Breast epithelium (tissue), 4 donors: ENCODE data around the gene ZBTB45. TPM values are rescaled to one million over a fixed set of nuclear protein-coding genes. Genes with fewer than 3 reads are reported as not detected.

Experiments used
- DNase-seq, 2 donors: peaks; one replicate each; pipeline ENCODE4 v3.0.0-alpha.2; 2019; ENCODE audit warnings: low spot score in 2 of 2
- H3K27ac ChIP-seq, 2 donors: fragments of 200-600 bp; sonication (generic) in 1 of 2; one replicate each; pipeline ENCODE4 v1.5.1; 2016 to 2019; ENCODE audit warnings: mild to moderate bottlenecking in 1 of 2
- H3K27me3 ChIP-seq, 2 donors: fragments of 200-600 bp; sonication (generic) in 1 of 2; one replicate each; pipeline versions ENCODE4 v1.5.1 to v1.6.0; 2017 to 2019; ENCODE audit warnings: control low read depth in 1 of 2, mild to moderate bottlenecking in 1 of 2
- H3K36me3 ChIP-seq: fragments of 200-600 bp; one replicate; pipeline ENCODE4 v1.5.1; 2019
- H3K4me1 ChIP-seq, 2 donors: fragments of 200-600 bp; sonication (generic); one replicate each; pipeline ENCODE4 v1.5.1; 2016 to 2019; ENCODE audit warnings: control low read depth in 1 of 2
- H3K4me3 ChIP-seq, 3 donors: fragments of 200-600 bp; sonication (generic); 1 replicate in 2 of 3; 2 replicates in 1 of 3; pipeline ENCODE4 v1.5.1; 2016 to 2019; ENCODE audit warnings: mild to moderate bottlenecking in 3 of 3, moderate library complexity in 2 of 3
- H3K9me3 ChIP-seq, 2 donors: fragments of 200-600 bp; sonication (generic) in 1 of 2; one replicate each; pipeline ENCODE4 v1.5.1; 2016 to 2019; ENCODE audit warnings: control low read depth in 1 of 2
- CTCF ChIP-seq, 3 donors: fragments of 450-650 bp; IDR thresholded peaks; one replicate each; pipeline ENCODE4 v1.5.1; 2016 to 2017; ENCODE audit warnings: antibody characterized with exemption in 3 of 3, mild to moderate bottlenecking in 3 of 3, moderate library complexity in 3 of 3
- POLR2A ChIP-seq: fragments of 450-650 bp; IDR thresholded peaks from one replicate; pipeline ENCODE4 v1.6.1; 2016; ENCODE audit warnings: antibody characterized with exemption, mild to moderate bottlenecking, moderate library complexity
- POLR2AphosphoS5 ChIP-seq, 3 donors: sonication (generic); formaldehyde crosslinking; IDR thresholded peaks; one replicate each; pipeline ENCODE4 v1.6.1; 2017; ENCODE audit warnings: antibody characterized with exemption in 3 of 3
- intact Hi-C: fragments of 100-400 bp; cut with DNase I; formaldehyde crosslinking; loops from one replicate; pipeline ENCODE4 v1.15.1; 2023; ENCODE audit warnings: low total_unique reads
- total RNA-seq, 3 donors: library from RNA; depleted of rRNA; stranded (reverse); fragments of >200 nt; gene quantifications; one replicate each; pipeline ENCODE4 v1.1.0, GENCODE V29; 2016

The ZBTB45 gene
- total RNA-seq, 3 donors from 2014 or later: 8.2 to 9.2 (median 8.6) TPM

- Histone ChIP-seq H3K27me3 (no peaks in the 10 kb centered on the region), H3K36me3 (no peaks in the 10 kb centered on the region), H3K4me1 (peaks cover 18 to 28% of the 10 kb centered on the region in 2 donors), H3K9me3 (no peaks in the 10 kb centered on the region), H3K27ac (peak overlapping the region; percentile 99 to 100), H3K4me3 (peak overlapping the region; percentile 83 to 90 (median 88))
- TF ChIP-seq POLR2AphosphoS5 (IDR thresholded peaks at IDR 0.05) (no peak), POLR2A (no peak), CTCF (IDR thresholded peaks at IDR 0.05) (no peak)
- intact Hi-C loops: no loop called here
- no peak for DNase-seq
Observed at GRCh38 chr19:58557221-58558065, 37.8 kb upstream of the ZBTB45 start.

- Histone ChIP-seq H3K27me3 (no peaks in the 10 kb centered on the region), H3K4me1 (peaks cover 11 to 25% of the 10 kb centered on the region in 2 donors), H3K9me3 (no peaks in the 10 kb centered on the region), H3K4me3 (peak overlapping the region; percentile 83 to 90 (median 88)), H3K27ac (peak overlapping the region; percentile 99 to 100), H3K36me3 (no peaks in the 10 kb centered on the region)
- intact Hi-C loops: no loop called here
- DNase-seq: no peak
- TF ChIP-seq POLR2A (no peak), CTCF (IDR thresholded peaks at IDR 0.05) (no peak), POLR2AphosphoS5 (IDR thresholded peaks at IDR 0.05) (no peak)
Observed at GRCh38 chr19:58556622-58557220, 37.1 kb upstream of the ZBTB45 start.

- intact Hi-C loops: no loop called here
- no peaks in the 10 kb centered on the region for H3K9me3 ChIP-seq
- no peaks in the 10 kb centered on the region for H3K36me3 ChIP-seq
- peak overlapping the region in 1 of 3 donors; percentile 90 for H3K4me3 ChIP-seq
- DNase-seq: no peak
- no peaks in the 10 kb centered on the region for H3K27me3 ChIP-seq
- H3K27ac ChIP-seq: peak overlapping the region; percentile 99 to 100
- peaks cover 10 to 25% of the 10 kb centered on the region in 2 donors for H3K4me1 ChIP-seq
- TF ChIP-seq POLR2AphosphoS5 (IDR thresholded peaks at IDR 0.05) (no peak), POLR2A (no peak), CTCF (IDR thresholded peaks at IDR 0.05) (no peak)
Observed at GRCh38 chr19:58555920-58556621, 36.5 kb upstream of the ZBTB45 start.

GRCh38 chr19:58555369-58555885 lies 35.8 kb upstream of the ZBTB45 start:
- TF ChIP-seq POLR2AphosphoS5 (IDR thresholded peaks at IDR 0.05) (no peak), CTCF (IDR thresholded peaks at IDR 0.05) (no peak), POLR2A (no peak)
- intact Hi-C loops: no loop called here
- H3K27me3 ChIP-seq: no peaks in the 10 kb centered on the region
- H3K36me3 ChIP-seq: no peaks in the 10 kb centered on the region
- H3K4me1 ChIP-seq: peaks cover 10 to 25% of the 10 kb centered on the region in 2 donors
- H3K9me3 ChIP-seq: no peaks in the 10 kb centered on the region
- H3K4me3 ChIP-seq: peak overlapping the region; percentile 62 to 97 (median 81)
- no peak for DNase-seq
- peak overlapping the region; percentile 99 to 100 for H3K27ac ChIP-seq
